ENCODE measurements around the gene PFDN4.

Gene PFDN4

GRCh38 chr20:54184904-54185626 lies 22.8 kb upstream of the PFDN4 start:
- H3K79me2 ChIP-seq (ENCODE audit: control insufficient read depth, low read length): no peaks in the 10 kb centered on the region
- no peak overlapping the region for H3K27ac ChIP-seq (ENCODE audit: low read depth, low read length)
- H3K27me3 ChIP-seq (ENCODE audit: control insufficient read depth, low read length): peaks cover 17% of the 10 kb centered on the region
- H3K4me1 ChIP-seq (ENCODE audit: control insufficient read depth, low read length): no peaks in the 10 kb centered on the region
- no peak overlapping the region for H3K4me3 ChIP-seq (ENCODE audit: low read length)
- no peak overlapping the region for H3K4me2 ChIP-seq (ENCODE audit: low read length)
- no peak for TF ChIP-seq CTCF (IDR thresholded peaks at IDR 0.05; ENCODE audit: low read depth, low read length, poor library complexity, severe bottlenecking)
- no peaks in the 10 kb centered on the region for H3K36me3 ChIP-seq (ENCODE audit: control insufficient read depth, low read length)
- no peaks in the 10 kb centered on the region for H3F3A ChIP-seq (ENCODE audit: control insufficient read depth, insufficient read depth)
- no peaks in the 10 kb centered on the region for H3K9me2 ChIP-seq (replicated peaks; ENCODE audit: control insufficient read depth, low read length)
- H4K20me1 ChIP-seq (ENCODE audit: control insufficient read depth, insufficient read depth, low read depth, low read length): no peaks in the 10 kb centered on the region
- H3K9me3 ChIP-seq (ENCODE audit: control insufficient read depth, insufficient read depth, low read length): no peaks in the 10 kb centered on the region

GRCh38 chr20:54188132-54188849 lies 19.6 kb upstream of the PFDN4 start:
- no peak overlapping the region for H3K4me2 ChIP-seq (ENCODE audit: low read length)
- no peak overlapping the region for H3K27ac ChIP-seq (ENCODE audit: low read depth, low read length)
- TF ChIP-seq CTCF (IDR thresholded peaks at IDR 0.05; ENCODE audit: low read depth, low read length, poor library complexity, severe bottlenecking): no peak
- TF ChIP-seq EZH2phosphoT487 (IDR thresholded peaks at IDR 0.05; ENCODE audit: borderline replicate concordance, low read length): no peak
- no peaks in the 10 kb centered on the region for H3F3A ChIP-seq (ENCODE audit: control insufficient read depth, insufficient read depth)
- no peaks in the 10 kb centered on the region for H3K36me3 ChIP-seq (ENCODE audit: control insufficient read depth, low read length)
- H3K27me3 ChIP-seq (ENCODE audit: control insufficient read depth, low read length): 0 out of 2 replicates have a peak, but pooled peaks cover 1% of the 10 kb centered on the region
- no peaks in the 10 kb centered on the region for H4K20me1 ChIP-seq (ENCODE audit: control insufficient read depth, insufficient read depth, low read depth, low read length)
- H3K4me3 ChIP-seq (ENCODE audit: low read length): no peak overlapping the region
- no peaks in the 10 kb centered on the region for H3K4me1 ChIP-seq (ENCODE audit: control insufficient read depth, low read length)
- H3K79me2 ChIP-seq (ENCODE audit: control insufficient read depth, low read length): no peaks in the 10 kb centered on the region
- H3K9me2 ChIP-seq (replicated peaks; ENCODE audit: control insufficient read depth, low read length): no peaks in the 10 kb centered on the region
- no peaks in the 10 kb centered on the region for H3K9me3 ChIP-seq (ENCODE audit: control insufficient read depth, insufficient read depth, low read length)

- 0 out of 2 replicates have a peak, but pooled peaks cover 2% of the 10 kb centered on the region for H3K27me3 ChIP-seq (ENCODE audit: control insufficient read depth, low read length)
- no peak overlapping the region for H3K27ac ChIP-seq (ENCODE audit: low read depth, low read length)
- H3K4me2 ChIP-seq (ENCODE audit: low read length): no peak overlapping the region
- no peak overlapping the region for H3K4me3 ChIP-seq (ENCODE audit: low read length)
- no peaks in the 10 kb centered on the region for H3K9me3 ChIP-seq (ENCODE audit: control insufficient read depth, insufficient read depth, low read length)
- TF ChIP-seq CTCF (IDR thresholded peaks at IDR 0.05; ENCODE audit: low read depth, low read length, poor library complexity, severe bottlenecking): no peak
- TF ChIP-seq EZH2phosphoT487 (IDR thresholded peaks at IDR 0.05; ENCODE audit: borderline replicate concordance, low read length): no peak
- H3K9me2 ChIP-seq (replicated peaks; ENCODE audit: control insufficient read depth, low read length): no peaks in the 10 kb centered on the region
- no peaks in the 10 kb centered on the region for H3K36me3 ChIP-seq (ENCODE audit: control insufficient read depth, low read length)
- no peaks in the 10 kb centered on the region for H3K4me1 ChIP-seq (ENCODE audit: control insufficient read depth, low read length)
- H4K20me1 ChIP-seq (ENCODE audit: control insufficient read depth, insufficient read depth, low read depth, low read length): no peaks in the 10 kb centered on the region
- no peaks in the 10 kb centered on the region for H3K79me2 ChIP-seq (ENCODE audit: control insufficient read depth, low read length)
- no peaks in the 10 kb centered on the region for H3F3A ChIP-seq (ENCODE audit: control insufficient read depth, insufficient read depth)
Measured at GRCh38 chr20:54189630-54190029, 18.3 kb upstream of the PFDN4 start.
